IMR-90 (cell line): Measurements from ENCODE around the gene TRIM71. TPM values are rescaled to one million over a fixed set of nuclear protein-coding genes. Genes with fewer than 3 reads are reported as not detected.

Source experiments
- ATAC-seq: fragments of 200-7000 bp; cut with Tn5 transposase; 2 replicates; pipeline ENCODE4 v1.9.1; 2020; ENCODE audit warnings: low read depth, mild to moderate bottlenecking, moderate library complexity
- BruUV-seq: library from RNA; stranded (reverse); fragments of 400-500 nt; replicated peaks from 2 replicates; lab custom pipeline; 2021; lab: Mats Ljungman, UMichigan
- CTCF ChIA-PET: fragments of 300-600 bp; formaldehyde crosslinking; extraction: SDS; loops from one replicate; lab custom pipeline; 2021; ENCODE audit warnings: antibody characterized with exemption; lab: Yijun Ruan, JAX
- POLR2A ChIA-PET: fragments of 300-600 bp; sonication (Branson Sonifier 250); formaldehyde crosslinking; loops from one replicate; lab custom pipeline; 2022; ENCODE audit warnings: antibody characterized with exemption; ENCODE audit not compliant: unreplicated experiment; lab: Charles Lee
- DNase-seq: peaks from one replicate; pipeline ENCODE4 v3.0.0; 2013
- H2AFZ ChIP-seq: replicated peaks from 2 replicates; pipeline ENCODE3; 2013; ENCODE audit warnings: low read length, mild to moderate bottlenecking; ENCODE audit not compliant: poor library complexity
- H2AK5ac ChIP-seq: 2 replicates; pipeline ENCODE4 v1.6.1; 2013; ENCODE audit warnings: low read depth, low read length, inconsistent platforms
- H2AK9ac ChIP-seq: replicated peaks from 2 replicates; pipeline ENCODE3; 2013; ENCODE audit warnings: mild to moderate bottlenecking, low read depth, low read length, moderate library complexity; ENCODE audit not compliant: poor library complexity
- H2BK120ac ChIP-seq: 2 replicates; pipeline ENCODE4 v1.6.1; 2013; ENCODE audit warnings: low read depth, low read length, inconsistent platforms
- H2BK15ac ChIP-seq: 3 replicates; pipeline ENCODE4 v1.6.1; 2013; ENCODE audit warnings: low read depth, low read length, inconsistent platforms
- H2BK20ac ChIP-seq: 2 replicates; pipeline ENCODE4 v1.6.1; 2013; ENCODE audit warnings: low read depth, mild to moderate bottlenecking, inconsistent platforms, low read length, moderate library complexity
- H2BK5ac ChIP-seq: 2 replicates; pipeline ENCODE4 v1.6.1; 2013; ENCODE audit warnings: mild to moderate bottlenecking, low read depth, low read length, inconsistent platforms; ENCODE audit not compliant: poor library complexity, severe bottlenecking
- H3K14ac ChIP-seq: replicated peaks from 2 replicates; pipeline ENCODE4 v1.6.1; 2013; ENCODE audit warnings: low read depth, low read length, inconsistent platforms
- H3K18ac ChIP-seq: 2 replicates; pipeline ENCODE4 v1.6.1; 2013; ENCODE audit warnings: low read depth, low read length, control low read depth
- H3K23ac ChIP-seq: 2 replicates; pipeline ENCODE4 v1.6.1; 2013; ENCODE audit warnings: low read depth, low read length, inconsistent platforms
- H3K27ac ChIP-seq: 2 replicates; pipeline ENCODE4 v1.5.1; 2013; ENCODE audit warnings: mild to moderate bottlenecking, control low read depth, low read length; ENCODE audit not compliant: insufficient read depth
- H3K27me3 ChIP-seq: 2 replicates; pipeline ENCODE4 v1.6.1; 2013; ENCODE audit warnings: low read length; ENCODE audit not compliant: control insufficient read depth, insufficient read depth
- H3K36me3 ChIP-seq: 2 replicates; pipeline ENCODE4 v1.6.1; 2013; ENCODE audit warnings: low read length, mixed read lengths; ENCODE audit not compliant: control insufficient read depth, insufficient read depth
- H3K4ac ChIP-seq: 2 replicates; pipeline ENCODE4 v1.6.1; 2013; ENCODE audit warnings: low read depth, low read length, inconsistent platforms
- H3K4me1 ChIP-seq: 2 replicates; pipeline ENCODE4 v1.6.1; 2013; ENCODE audit warnings: low read length, mixed read lengths; ENCODE audit not compliant: control insufficient read depth, insufficient read depth
- H3K4me2 ChIP-seq: 2 replicates; pipeline ENCODE4 v1.6.1; 2013; ENCODE audit warnings: low read depth, mild to moderate bottlenecking, control low read depth, low read length, moderate library complexity
- H3K4me3 ChIP-seq: 2 replicates; pipeline ENCODE4 v1.5.1; 2013; ENCODE audit warnings: low read depth, mild to moderate bottlenecking, control low read depth, low read length, moderate library complexity; ENCODE audit not compliant: insufficient read depth
- H3K56ac ChIP-seq: 2 replicates; pipeline ENCODE4 v1.6.1; 2013; ENCODE audit warnings: low read length, inconsistent platforms; ENCODE audit not compliant: insufficient read depth; ENCODE audit errors: extremely low read depth
- H3K79me1 ChIP-seq, 2 experiments: 2 replicates each; pipeline ENCODE4 v1.6.1; 2013; ENCODE audit warnings: low read length in 2 of 2, inconsistent platforms in 1 of 2, low read depth in 1 of 2
- H3K9ac ChIP-seq: 2 replicates; pipeline ENCODE4 v1.6.1; 2013; ENCODE audit warnings: low read depth, low read length, control low read depth
- H3K9me1 ChIP-seq: 2 replicates; pipeline ENCODE4 v1.6.1; 2013; ENCODE audit warnings: low read length, inconsistent platforms; ENCODE audit not compliant: insufficient read depth
- H3K9me3 ChIP-seq: 2 replicates; pipeline ENCODE4 v1.6.1; 2013; ENCODE audit warnings: low read length; ENCODE audit not compliant: control insufficient read depth, insufficient read depth
- H4K20me1 ChIP-seq: 2 replicates; pipeline ENCODE4 v1.6.1; 2013; ENCODE audit warnings: low read length, inconsistent platforms; ENCODE audit not compliant: insufficient read depth
- H4K5ac ChIP-seq: 2 replicates; pipeline ENCODE4 v1.6.1; 2013; ENCODE audit warnings: mild to moderate bottlenecking, low read depth, low read length, control low read depth
- H4K8ac ChIP-seq, 2 experiments: 2 replicates each; pipeline ENCODE4 v1.6.1; 2013; ENCODE audit warnings: low read depth in 2 of 2, low read length in 2 of 2, control low read depth in 1 of 2, inconsistent platforms in 1 of 2
- H4K91ac ChIP-seq: 2 replicates; pipeline ENCODE4 v1.6.1; 2013; ENCODE audit warnings: low read depth, low read length, inconsistent platforms; ENCODE audit not compliant: insufficient read depth
- BHLHE40 ChIP-seq: fragments of 150-350 bp; IDR thresholded peaks from 2 replicates; pipeline ENCODE4 v1.6.1; 2016; ENCODE audit warnings: mild to moderate bottlenecking, low read depth, low read length
- CEBPB ChIP-seq: IDR thresholded peaks from 2 replicates; pipeline ENCODE4 v1.6.1; 2012; ENCODE audit warnings: low read depth, low read length, improper control_type of control experiment
- CHD1 ChIP-seq: IDR thresholded peaks from 2 replicates; pipeline ENCODE4 v1.6.1; 2012; ENCODE audit warnings: low read depth, low read length, improper control_type of control experiment
- FOS ChIP-seq: fragments of 150-350 bp; IDR thresholded peaks from 2 replicates; pipeline ENCODE4 v1.6.1; 2016; ENCODE audit warnings: low read depth, low read length
- MAFK ChIP-seq: IDR thresholded peaks from 2 replicates; pipeline ENCODE4 v1.6.1; 2012; ENCODE audit warnings: low read depth, low read length, improper control_type of control experiment
- MAZ ChIP-seq: IDR thresholded peaks from 2 replicates; pipeline ENCODE4 v1.6.1; 2012; ENCODE audit warnings: low read depth, mild to moderate bottlenecking, low read length, improper control_type of control experiment, moderate library complexity, borderline replicate concordance
- MXI1 ChIP-seq: IDR thresholded peaks from 2 replicates; pipeline ENCODE4 v1.6.1; 2012; ENCODE audit warnings: low read depth, mild to moderate bottlenecking, low read length, moderate library complexity, borderline replicate concordance
- NFE2L2 ChIP-seq: fragments of 150-350 bp; IDR thresholded peaks from 2 replicates; pipeline ENCODE4 v1.6.1; 2016; ENCODE audit warnings: low read depth, mild to moderate bottlenecking, low read length
- POLR2A ChIP-seq: IDR thresholded peaks from 2 replicates; pipeline ENCODE4 v1.6.1; 2012; ENCODE audit warnings: mild to moderate bottlenecking, low read depth, low read length
- RAD21 ChIP-seq: IDR thresholded peaks from 2 replicates; pipeline ENCODE4 v1.6.1; 2012; ENCODE audit warnings: low read length, improper control_type of control experiment
- RCOR1 ChIP-seq: IDR thresholded peaks from 2 replicates; pipeline ENCODE4 v1.6.1; 2012; ENCODE audit warnings: mild to moderate bottlenecking, low read length, improper control_type of control experiment; ENCODE audit not compliant: insufficient replicate concordance
- RFX5 ChIP-seq: IDR thresholded peaks from 2 replicates; pipeline ENCODE4 v1.8.0; 2012; ENCODE audit warnings: low read depth, mild to moderate bottlenecking, low read length, moderate library complexity
- SMC3 ChIP-seq: fragments of 150-350 bp; IDR thresholded peaks from 2 replicates; pipeline ENCODE4 v1.6.1; 2016; ENCODE audit warnings: low read depth, mild to moderate bottlenecking, antibody characterized with exemption, low read length, moderate library complexity
- whole genome bisulfite sequencing, 2 experiments: methylation state at CpG; one replicate each; pipeline versions ENCODE4 v1.1.5 to v1.1.7; 2013; ENCODE audit warnings: missing lambda C conversion rate in 2 of 2; ENCODE audit not compliant: insufficient read length in 1 of 2; ENCODE audit errors: extremely low coverage in 2 of 2; 5-methylcytosine and 5-hydroxymethylcytosine counted together
- dilution Hi-C: fragments of 300-500 bp; cut with HindIII; formaldehyde crosslinking; loops from one replicate; pipeline ENCODE4 v1.14.3; 2018; ENCODE audit warnings: low sequenced_read_pairs; ENCODE audit not compliant: unreplicated experiment
- in situ Hi-C: fragments of 300-500 bp; cut with MboI; formaldehyde crosslinking; loops from 3 replicates; pipeline ENCODE4 v1.14.3; 2019; ENCODE audit warnings: low sequenced_read_pairs, inconsistent platforms, mixed read lengths
- intact Hi-C: fragments of 100-400 bp; cut with micrococcal nuclease; formaldehyde crosslinking; loops from 2 replicates; pipeline ENCODE4 v1.10.0; 2022
- polyA plus RNA-seq, 3 experiments: library from polyadenylated mRNA; depleted of rRNA; stranded (reverse); fragments of >200 nt; gene quantifications; 2 replicates each; pipeline ENCODE4 v1.2.3, GENCODE V29; 2012; ENCODE audit warnings: low replicate concordance in 1 of 3
- total RNA-seq: library from RNA; depleted of rRNA; stranded (reverse); fragments of >200 nt; gene quantifications from 2 replicates; pipeline ENCODE4 v1.2.3, GENCODE V29; 2012
- TF ChIP-seq, protein P1 (sequence below): fragments of 150-350 bp; IDR thresholded peaks from 2 replicates; pipeline ENCODE4 v1.6.1; 2016; ENCODE audit warnings: low read depth, mild to moderate bottlenecking, low read length, moderate library complexity, borderline replicate concordance
- TF ChIP-seq, protein P2 (sequence below): conservative IDR thresholded peaks from 2 replicates; pipeline ENCODE4 v1.5.1; 2012; ENCODE audit warnings: mild to moderate bottlenecking, low read depth, low read length, improper control_type of control experiment
- TF ChIP-seq, protein P3 (sequence below): fragments of 150-350 bp; IDR thresholded peaks from 2 replicates; pipeline ENCODE4 v1.6.1; 2017; ENCODE audit warnings: mild to moderate bottlenecking, antibody characterized with exemption, low read length, low read depth

Gene TRIM71
- total and polyA plus RNA-seq, 2 of the 4 experiments (the other 2 are of a cell fraction): not detected

DNA sequence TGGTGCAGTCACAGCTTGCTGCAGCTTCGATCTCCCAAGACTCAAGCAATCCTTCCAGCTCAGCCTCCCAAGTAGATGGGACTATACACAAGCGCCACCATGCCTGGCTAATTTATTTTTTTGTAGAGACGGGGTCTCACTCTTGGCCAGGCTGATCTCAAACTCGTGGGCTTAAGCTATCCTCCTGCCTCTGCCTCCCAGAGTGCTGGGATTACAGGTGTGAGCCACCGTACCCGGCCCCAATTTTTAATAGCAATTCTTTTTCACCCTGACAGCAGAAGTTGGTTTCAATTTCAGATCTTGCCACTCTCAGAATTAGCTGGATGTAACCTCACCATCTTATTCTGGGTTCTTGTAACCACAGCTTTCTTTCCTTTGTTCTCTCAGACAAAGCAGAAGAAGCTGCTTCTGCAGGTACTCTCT is 64.8 kb downstream of the TRIM71 start:
- in situ Hi-C loops: no loop called here
- DNase-seq: no peak
- TF ChIP-seq RFX5: no peak
- TF ChIP-seq, protein P1, sequence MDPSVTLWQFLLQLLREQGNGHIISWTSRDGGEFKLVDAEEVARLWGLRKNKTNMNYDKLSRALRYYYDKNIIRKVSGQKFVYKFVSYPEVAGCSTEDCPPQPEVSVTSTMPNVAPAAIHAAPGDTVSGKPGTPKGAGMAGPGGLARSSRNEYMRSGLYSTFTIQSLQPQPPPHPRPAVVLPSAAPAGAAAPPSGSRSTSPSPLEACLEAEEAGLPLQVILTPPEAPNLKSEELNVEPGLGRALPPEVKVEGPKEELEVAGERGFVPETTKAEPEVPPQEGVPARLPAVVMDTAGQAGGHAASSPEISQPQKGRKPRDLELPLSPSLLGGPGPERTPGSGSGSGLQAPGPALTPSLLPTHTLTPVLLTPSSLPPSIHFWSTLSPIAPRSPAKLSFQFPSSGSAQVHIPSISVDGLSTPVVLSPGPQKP: no peak
- no peak for TF ChIP-seq MAFK
- no peak for TF ChIP-seq BHLHE40
- no peak for TF ChIP-seq RAD21
- TF ChIP-seq, protein P2, sequence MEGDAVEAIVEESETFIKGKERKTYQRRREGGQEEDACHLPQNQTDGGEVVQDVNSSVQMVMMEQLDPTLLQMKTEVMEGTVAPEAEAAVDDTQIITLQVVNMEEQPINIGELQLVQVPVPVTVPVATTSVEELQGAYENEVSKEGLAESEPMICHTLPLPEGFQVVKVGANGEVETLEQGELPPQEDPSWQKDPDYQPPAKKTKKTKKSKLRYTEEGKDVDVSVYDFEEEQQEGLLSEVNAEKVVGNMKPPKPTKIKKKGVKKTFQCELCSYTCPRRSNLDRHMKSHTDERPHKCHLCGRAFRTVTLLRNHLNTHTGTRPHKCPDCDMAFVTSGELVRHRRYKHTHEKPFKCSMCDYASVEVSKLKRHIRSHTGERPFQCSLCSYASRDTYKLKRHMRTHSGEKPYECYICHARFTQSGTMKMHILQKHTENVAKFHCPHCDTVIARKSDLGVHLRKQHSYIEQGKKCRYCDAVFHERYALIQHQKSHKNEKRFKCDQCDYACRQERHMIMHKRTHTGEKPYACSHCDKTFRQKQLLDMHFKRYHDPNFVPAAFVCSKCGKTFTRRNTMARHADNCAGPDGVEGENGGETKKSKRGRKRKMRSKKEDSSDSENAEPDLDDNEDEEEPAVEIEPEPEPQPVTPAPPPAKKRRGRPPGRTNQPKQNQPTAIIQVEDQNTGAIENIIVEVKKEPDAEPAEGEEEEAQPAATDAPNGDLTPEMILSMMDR: no peak
- TF ChIP-seq CEBPB: no peak
- TF ChIP-seq RCOR1: no peak
- TF ChIP-seq SMC3: no peak
- no peak for TF ChIP-seq POLR2A
- TF ChIP-seq MAZ: no peak
- no peak for TF ChIP-seq FOS
- no peak for TF ChIP-seq NFE2L2
- no peak for TF ChIP-seq MXI1
- TF ChIP-seq, protein P3, sequence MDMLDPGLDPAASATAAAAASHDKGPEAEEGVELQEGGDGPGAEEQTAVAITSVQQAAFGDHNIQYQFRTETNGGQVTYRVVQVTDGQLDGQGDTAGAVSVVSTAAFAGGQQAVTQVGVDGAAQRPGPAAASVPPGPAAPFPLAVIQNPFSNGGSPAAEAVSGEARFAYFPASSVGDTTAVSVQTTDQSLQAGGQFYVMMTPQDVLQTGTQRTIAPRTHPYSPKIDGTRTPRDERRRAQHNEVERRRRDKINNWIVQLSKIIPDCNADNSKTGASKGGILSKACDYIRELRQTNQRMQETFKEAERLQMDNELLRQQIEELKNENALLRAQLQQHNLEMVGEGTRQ: no peak
- no peak for TF ChIP-seq CHD1
- H3K4me1 ChIP-seq: no peaks in the 10 kb centered on the region
- ATAC-seq: no peak
- H2BK5ac ChIP-seq: no peak overlapping the region
- no peak overlapping the region for H3K9ac ChIP-seq
- CTCF ChIA-PET: interaction anchor here (0.5 kb wide), 1 partner anchor 36 kb away, joined by 4 read pairs; no protein-coding TSS in a partner anchor
- no peak overlapping the region for H2AK9ac ChIP-seq
- 57% methylated on average over 2 of the region's 6 CpGs; no CpG with 5 or more reads in 1 of the 2 experiments for WGBS, 2 experiments
- H2BK120ac ChIP-seq: no peak overlapping the region
- H3K4me2 ChIP-seq: no peak overlapping the region
- H3K27ac ChIP-seq: no peak overlapping the region
- H2AK5ac ChIP-seq: no peak overlapping the region
- no peak overlapping the region for H4K91ac ChIP-seq
- no peaks in the 10 kb centered on the region for H3K79me1 ChIP-seq
- no TSS peak for BruUV-seq
- H3K56ac ChIP-seq: no peak overlapping the region
- H2BK15ac ChIP-seq: no peak overlapping the region
- no peaks in the 10 kb centered on the region for H3K9me3 ChIP-seq
- peaks cover 19% of the 10 kb centered on the region for H3K27me3 ChIP-seq
- H2AFZ ChIP-seq: no peak overlapping the region
- no peaks in the 10 kb centered on the region for H4K20me1 ChIP-seq
- dilution Hi-C loops: no loop called here
- H3K14ac ChIP-seq: no peak overlapping the region
- POLR2A ChIA-PET: no interaction called here
- H3K18ac ChIP-seq: no peak overlapping the region
- no peak overlapping the region for H4K5ac ChIP-seq
- H3K4me3 ChIP-seq: no peak overlapping the region
- H3K36me3 ChIP-seq: no peaks in the 10 kb centered on the region
- H3K23ac ChIP-seq: no peak overlapping the region
- H2BK20ac ChIP-seq: no peak overlapping the region
- H3K4ac ChIP-seq: no peak overlapping the region
- H4K8ac ChIP-seq: no peak overlapping the region
- H3K9me1 ChIP-seq: no peaks in the 10 kb centered on the region
- intact Hi-C loops: no loop called here
